Measurements from ENCODE around the gene MAGI1. TPM values are rescaled to one million over a fixed set of nuclear protein-coding genes. Genes with fewer than 3 reads are reported as not detected.

The MAGI1 gene
- total RNA-seq, 2 donors from 2014 or later = 37.5 to 51.6 TPM

- Histone ChIP-seq H3K9me3 (no peaks in the 10 kb centered on the region), H3K27ac (no peak overlapping the region), H3K36me3 (no peaks in the 10 kb centered on the region), H3K4me3 (no peak overlapping the region), H3K4me1 (replicated peaks) (no peaks in the 10 kb centered on the region), H3K27me3 (replicated peaks; ENCODE audit: insufficient read depth) (no peaks in the 10 kb centered on the region)
- WGBS = 71% methylated on average over 5 of the region's 5 CpGs
- DNase-seq (ENCODE audit: low spot score) = peak; percentile 10
- intact Hi-C loops (cut with DNase I) = no loop called here
- TF ChIP-seq CTCF (IDR thresholded peaks at IDR 0.05) = peak in 3 of 4 experiments; percentile 25 to 49 (median 38)
- no peak for TF ChIP-seq POLR2AphosphoS5 (IDR thresholded peaks at IDR 0.05)
- no peak for TF ChIP-seq POLR2A (IDR thresholded peaks at IDR 0.05)
Observed at GRCh38 chr3:65751123-65751700, 287.5 kb downstream of the MAGI1 start.

GRCh38 chr3:65749066-65749465 lies 289.7 kb downstream of the MAGI1 start:
- Histone ChIP-seq H3K27ac (no peak overlapping the region), H3K36me3 (no peaks in the 10 kb centered on the region), H3K27me3 (replicated peaks; ENCODE audit: insufficient read depth) (no peaks in the 10 kb centered on the region), H3K4me3 (no peak overlapping the region), H3K9me3 (no peaks in the 10 kb centered on the region), H3K4me1 (replicated peaks) (no peaks in the 10 kb centered on the region)
- TF ChIP-seq POLR2A (IDR thresholded peaks at IDR 0.05) (no peak), CTCF (IDR thresholded peaks at IDR 0.05) (no peak), POLR2AphosphoS5 (IDR thresholded peaks at IDR 0.05) (no peak)
- intact Hi-C loops (cut with DNase I) = no loop called here
- WGBS = 96% methylated on average over 1 of the region's 1 CpG
- no peak for DNase-seq (ENCODE audit: low spot score)

GRCh38 chr3:65748326-65748725 lies 290.4 kb downstream of the MAGI1 start:
- DNase-seq (ENCODE audit: low spot score) = no peak

GRCh38 chr3:65746848-65747247 lies 291.9 kb downstream of the MAGI1 start:
- 93% methylated on average over 4 of the region's 4 CpGs for WGBS
- Histone ChIP-seq H3K27me3 (replicated peaks; ENCODE audit: insufficient read depth) (no peaks in the 10 kb centered on the region), H3K27ac (no peak overlapping the region), H3K36me3 (no peaks in the 10 kb centered on the region), H3K9me3 (no peaks in the 10 kb centered on the region), H3K4me3 (no peak overlapping the region), H3K4me1 (replicated peaks) (no peaks in the 10 kb centered on the region)
- DNase-seq (ENCODE audit: low spot score) = no peak
- intact Hi-C loops (cut with DNase I) = no loop called here
- no peak for TF ChIP-seq POLR2A (IDR thresholded peaks at IDR 0.05)
- no peak for TF ChIP-seq POLR2AphosphoS5 (IDR thresholded peaks at IDR 0.05)
- TF ChIP-seq CTCF (IDR thresholded peaks at IDR 0.05) = no peak

More at GRCh38 chr3:65748326-65748725, 290.4 kb downstream of the MAGI1 start:
- TF ChIP-seq POLR2AphosphoS5 (IDR thresholded peaks at IDR 0.05) (no peak), CTCF (IDR thresholded peaks at IDR 0.05) (no peak), POLR2A (IDR thresholded peaks at IDR 0.05) (no peak)
- Histone ChIP-seq H3K4me1 (replicated peaks) (no peaks in the 10 kb centered on the region), H3K27ac (no peak overlapping the region), H3K27me3 (replicated peaks; ENCODE audit: insufficient read depth) (no peaks in the 10 kb centered on the region), H3K9me3 (no peaks in the 10 kb centered on the region), H3K36me3 (no peaks in the 10 kb centered on the region), H3K4me3 (no peak overlapping the region)
- intact Hi-C loops (cut with DNase I) = no loop called here
- 100% methylated on average over 1 of the region's 1 CpG for WGBS

GRCh38 chr3:65745306-65745705 lies 293.4 kb downstream of the MAGI1 start:
- Histone ChIP-seq H3K27me3 (replicated peaks; ENCODE audit: insufficient read depth) (no peaks in the 10 kb centered on the region), H3K4me1 (replicated peaks) (no peaks in the 10 kb centered on the region), H3K27ac (no peak overlapping the region), H3K36me3 (no peaks in the 10 kb centered on the region), H3K4me3 (no peak overlapping the region), H3K9me3 (no peaks in the 10 kb centered on the region)
- TF ChIP-seq CTCF (IDR thresholded peaks at IDR 0.05) (no peak), POLR2A (IDR thresholded peaks at IDR 0.05) (no peak)
- WGBS = 98% methylated on average over 2 of the region's 2 CpGs
- no peak for DNase-seq (ENCODE audit: low spot score)
- intact Hi-C loops (cut with DNase I) = no loop called here

Measured in prostate gland (tissue), 2 donors.